Peyer's patch (tissue), 4 donors: Measurements from ENCODE around the gene IMPDH2. TPM values are rescaled to one million over a fixed set of nuclear protein-coding genes. Genes with fewer than 3 reads are reported as not detected.

ENCODE experiments used
- DNase-seq, 3 donors: peaks; one replicate each; pipeline ENCODE4 v3.0.0-alpha.2; 2017 to 2019
- H3K27ac ChIP-seq, 4 donors: fragments of 200-600 bp; sonication (generic); one replicate each; pipeline ENCODE4 v1.5.1; 2016 to 2019
- H3K27me3 ChIP-seq, 2 donors: fragments of 200-600 bp; sonication (generic); one replicate each; pipeline ENCODE4 v1.5.1; 2019
- H3K36me3 ChIP-seq, 3 donors: fragments of 200-600 bp; sonication (generic); one replicate each; pipeline ENCODE4 v1.5.1; 2016 to 2019
- H3K4me1 ChIP-seq, 4 donors: fragments of 200-600 bp; sonication (generic); one replicate each; pipeline ENCODE4 v1.5.1; 2016 to 2019
- H3K4me3 ChIP-seq, 4 donors: fragments of 200-600 bp; sonication (generic); 1 replicate in 3 of 4; 2 replicates in 1 of 4; pipeline ENCODE4 v1.5.1; 2016 to 2019; ENCODE audit warnings: mild to moderate bottlenecking in 1 of 4
- H3K9me3 ChIP-seq, 4 donors: fragments of 200-600 bp; sonication (generic); one replicate each; pipeline ENCODE4 v1.5.1; 2016 to 2019; ENCODE audit warnings: mild to moderate bottlenecking in 1 of 4
- POLR2A ChIP-seq, 2 donors: fragments of 450-650 bp; IDR thresholded peaks; one replicate each; pipeline ENCODE4 v1.5.1; 2017; ENCODE audit warnings: antibody characterized with exemption in 2 of 2, mild to moderate bottlenecking in 2 of 2, moderate library complexity in 2 of 2
- total RNA-seq, 4 donors: library from RNA; depleted of rRNA; stranded (reverse); fragments of >200 nt; gene quantifications; one replicate each; pipeline ENCODE4 v1.1.0, GENCODE V29; 2016
- TF ChIP-seq, protein P1 (sequence below), 6 experiments: fragments of 450-650 bp in 4 of 6; fragments of 200-600 bp in 2 of 6; sonication (generic) in 1 of 6; IDR thresholded peaks; one replicate each; pipeline ENCODE4 v1.5.1; 2017 to 2019; ENCODE audit warnings: antibody characterized with exemption in 6 of 6, mild to moderate bottlenecking in 3 of 6, moderate library complexity in 1 of 6

Gene IMPDH2
- total RNA-seq, 4 donors from 2014 or later: 58.8 to 149 (median 68.5) TPM

DNA sequence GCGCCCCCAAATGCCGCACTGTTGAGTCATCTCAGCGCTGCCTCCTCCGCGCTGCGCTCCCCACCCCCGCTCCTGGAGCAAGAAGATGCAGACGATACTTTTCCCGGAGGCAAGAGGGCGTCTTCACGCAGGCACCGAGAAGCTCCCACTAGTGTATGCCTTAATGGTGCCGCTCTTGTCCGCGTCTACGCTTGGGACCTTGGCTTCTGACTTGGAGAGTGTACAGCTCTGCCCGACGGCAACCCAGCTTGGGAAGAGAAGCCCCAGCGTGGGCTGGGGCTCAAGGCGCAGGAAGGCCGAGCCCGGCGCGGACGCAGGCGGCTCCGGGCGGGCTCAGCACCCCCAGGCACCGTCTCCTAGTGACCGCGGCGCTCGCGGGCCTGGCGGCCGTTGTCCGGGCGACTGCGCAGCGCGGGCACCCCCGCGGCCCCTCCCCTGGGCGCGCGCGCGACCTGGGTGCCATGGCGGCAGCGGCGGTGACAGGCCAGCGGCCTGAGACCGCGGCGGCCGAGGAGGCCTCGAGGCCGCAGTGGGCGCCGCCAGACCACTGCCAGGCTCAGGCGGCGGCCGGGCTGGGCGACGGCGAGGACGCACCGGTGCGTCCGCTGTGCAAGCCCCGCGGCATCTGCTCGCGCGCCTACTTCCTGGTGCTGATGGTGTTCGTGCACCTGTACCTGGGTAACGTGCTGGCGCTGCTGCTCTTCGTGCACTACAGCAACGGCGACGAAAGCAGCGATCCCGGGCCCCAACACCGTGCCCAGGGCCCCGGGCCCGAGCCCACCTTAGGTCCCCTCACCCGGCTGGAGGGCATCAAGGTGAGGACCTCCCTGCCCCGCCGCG lies 39.2 kb downstream of the IMPDH2 start, which contains the start of gene P4HTM:
Gene P4HTM (plus strand): TSS at position 446 of the 840 bp plus-strand sequence. CDS start 16 bp downstream, at position 462.
- Histone ChIP-seq H3K9me3 (no peaks in the 10 kb centered on the region), H3K4me1 (peaks cover 0 to 21% (median 15%) of the 10 kb centered on the region in 4 donors), H3K36me3 (peaks cover 0 to 19% (median 0%) of the 10 kb centered on the region in 3 donors), H3K27me3 (no peaks in the 10 kb centered on the region), H3K27ac (peak within 1 kb of the TSS; percentile 74 to 91 (median 88)), H3K4me3 (peak within 1 kb of the TSS; percentile 73 to 97 (median 92))
- peak; percentile 75 to 92 (median 84) for DNase-seq
- TF ChIP-seq POLR2A (IDR thresholded peaks at IDR 0.05): peak in 1 of 2 donors; percentile 33
- TF ChIP-seq, protein P1, sequence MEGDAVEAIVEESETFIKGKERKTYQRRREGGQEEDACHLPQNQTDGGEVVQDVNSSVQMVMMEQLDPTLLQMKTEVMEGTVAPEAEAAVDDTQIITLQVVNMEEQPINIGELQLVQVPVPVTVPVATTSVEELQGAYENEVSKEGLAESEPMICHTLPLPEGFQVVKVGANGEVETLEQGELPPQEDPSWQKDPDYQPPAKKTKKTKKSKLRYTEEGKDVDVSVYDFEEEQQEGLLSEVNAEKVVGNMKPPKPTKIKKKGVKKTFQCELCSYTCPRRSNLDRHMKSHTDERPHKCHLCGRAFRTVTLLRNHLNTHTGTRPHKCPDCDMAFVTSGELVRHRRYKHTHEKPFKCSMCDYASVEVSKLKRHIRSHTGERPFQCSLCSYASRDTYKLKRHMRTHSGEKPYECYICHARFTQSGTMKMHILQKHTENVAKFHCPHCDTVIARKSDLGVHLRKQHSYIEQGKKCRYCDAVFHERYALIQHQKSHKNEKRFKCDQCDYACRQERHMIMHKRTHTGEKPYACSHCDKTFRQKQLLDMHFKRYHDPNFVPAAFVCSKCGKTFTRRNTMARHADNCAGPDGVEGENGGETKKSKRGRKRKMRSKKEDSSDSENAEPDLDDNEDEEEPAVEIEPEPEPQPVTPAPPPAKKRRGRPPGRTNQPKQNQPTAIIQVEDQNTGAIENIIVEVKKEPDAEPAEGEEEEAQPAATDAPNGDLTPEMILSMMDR (IDR thresholded peaks at IDR 0.05): peak in 3 of 6 experiments; percentile 32 to 42 (median 34)

DNA sequence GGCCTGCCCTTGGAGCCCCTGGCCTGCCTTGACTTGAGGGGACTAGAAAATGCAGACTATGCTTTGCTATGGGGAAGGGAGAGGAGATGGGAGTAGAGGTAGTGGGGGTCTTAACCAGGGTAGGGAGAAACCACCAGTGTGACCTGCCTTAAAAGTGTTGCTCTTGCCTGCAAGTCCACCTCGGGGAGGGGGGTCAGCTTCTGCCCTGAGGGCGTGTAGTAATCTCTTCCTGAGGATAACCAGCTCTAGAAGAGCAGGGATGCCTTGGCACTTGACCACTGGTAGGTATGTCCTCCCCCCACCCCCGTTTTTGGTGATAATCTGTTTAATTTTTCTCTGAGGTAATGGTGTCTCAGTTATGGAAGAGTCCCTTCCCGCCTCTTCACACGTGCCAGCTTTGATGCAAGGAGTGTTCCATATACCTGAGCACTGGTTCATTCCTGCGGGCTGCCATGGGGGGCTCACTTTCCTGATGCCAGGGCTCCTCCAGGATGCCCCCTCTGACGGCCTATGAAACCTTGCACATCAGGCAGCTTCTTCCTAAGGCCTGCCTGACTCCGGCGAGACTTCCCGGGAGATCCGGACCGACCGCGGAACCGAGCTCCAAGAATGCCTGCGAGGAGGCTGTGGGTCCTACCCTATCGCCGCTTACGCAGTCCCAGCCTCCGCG lies 39.9 kb downstream of the IMPDH2 start:
- TF ChIP-seq, protein P1 (IDR thresholded peaks at IDR 0.05): no peak
- no peak for TF ChIP-seq POLR2A (IDR thresholded peaks at IDR 0.05)
- no peak for DNase-seq
- H3K9me3 ChIP-seq: no peaks in the 10 kb centered on the region
- H3K4me3 ChIP-seq: peak overlapping the region; percentile 73 to 97 (median 92)
- no peaks in the 10 kb centered on the region for H3K27me3 ChIP-seq
- peak overlapping the region; percentile 74 to 91 (median 88) for H3K27ac ChIP-seq
- H3K36me3 ChIP-seq: peaks cover 0 to 25% (median 0%) of the 10 kb centered on the region in 3 donors
- peaks cover 0 to 21% (median 15%) of the 10 kb centered on the region in 4 donors for H3K4me1 ChIP-seq

DNA sequence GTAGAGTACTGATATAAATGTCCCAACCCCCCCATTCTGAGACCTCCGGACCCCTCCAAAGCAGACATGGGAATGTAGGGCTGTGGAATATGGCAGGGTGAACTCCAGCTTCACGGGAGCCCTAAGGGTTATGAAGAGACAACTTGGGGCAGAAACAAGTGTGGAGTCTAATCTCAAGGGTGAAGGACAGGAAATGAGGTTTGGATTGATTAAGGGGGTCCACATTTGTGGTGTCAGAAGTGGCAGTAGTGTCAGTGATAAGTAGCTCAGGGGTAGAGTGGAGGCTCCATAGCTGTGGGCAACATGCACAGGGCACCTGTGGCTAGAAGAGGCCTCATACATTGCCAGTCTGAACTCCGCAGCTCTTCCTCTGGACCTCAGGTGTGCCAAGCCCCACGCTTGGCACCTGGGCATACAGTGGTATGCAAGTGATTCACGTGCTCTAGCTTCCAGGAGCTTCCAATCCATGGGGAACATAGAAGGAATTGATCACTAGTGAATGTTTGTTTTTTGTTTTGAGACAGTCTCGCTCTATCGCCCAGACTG lies 43.3 kb downstream of the IMPDH2 start:
- peaks cover 0 to 51% (median 0%) of the 10 kb centered on the region in 3 donors for H3K36me3 ChIP-seq
- TF ChIP-seq, protein P1 (IDR thresholded peaks at IDR 0.05): no peak
- TF ChIP-seq POLR2A (IDR thresholded peaks at IDR 0.05): no peak
- H3K27me3 ChIP-seq: no peaks in the 10 kb centered on the region
- no peak overlapping the region for H3K4me3 ChIP-seq
- no peak for DNase-seq
- no peaks in the 10 kb centered on the region for H3K9me3 ChIP-seq
- H3K4me1 ChIP-seq: peaks cover 0 to 11% (median 8%) of the 10 kb centered on the region in 4 donors
- H3K27ac ChIP-seq: no peak overlapping the region

DNA sequence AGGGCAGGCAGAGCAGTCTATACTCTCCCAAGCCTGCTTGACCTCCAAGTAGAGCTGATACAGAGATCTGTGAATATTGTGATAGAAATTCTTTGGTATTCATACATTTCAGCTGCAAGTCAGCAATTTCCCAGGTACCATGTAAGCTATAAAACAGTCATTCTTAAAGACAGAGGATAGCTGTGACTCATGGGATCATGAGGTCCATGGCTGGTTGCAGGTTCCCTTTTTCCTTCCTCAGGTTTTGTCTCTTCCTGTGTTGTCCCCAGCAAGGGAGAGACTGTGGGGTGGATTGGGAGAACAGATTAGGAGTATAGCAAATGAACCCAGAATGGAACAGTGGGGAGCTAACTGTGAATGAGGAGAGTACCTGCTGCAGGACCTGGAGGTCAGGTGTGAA lies 44.5 kb downstream of the IMPDH2 start:
- no peak for DNase-seq
- H3K4me1 ChIP-seq: peaks cover 0 to 11% (median 6%) of the 10 kb centered on the region in 4 donors
- no peak overlapping the region for H3K27ac ChIP-seq
- peaks cover 0 to 63% (median 0%) of the 10 kb centered on the region in 3 donors for H3K36me3 ChIP-seq
- H3K4me3 ChIP-seq: no peak overlapping the region
- no peaks in the 10 kb centered on the region for H3K9me3 ChIP-seq
- TF ChIP-seq POLR2A (IDR thresholded peaks at IDR 0.05): no peak
- TF ChIP-seq, protein P1 (IDR thresholded peaks at IDR 0.05): no peak
- no peaks in the 10 kb centered on the region for H3K27me3 ChIP-seq

DNA sequence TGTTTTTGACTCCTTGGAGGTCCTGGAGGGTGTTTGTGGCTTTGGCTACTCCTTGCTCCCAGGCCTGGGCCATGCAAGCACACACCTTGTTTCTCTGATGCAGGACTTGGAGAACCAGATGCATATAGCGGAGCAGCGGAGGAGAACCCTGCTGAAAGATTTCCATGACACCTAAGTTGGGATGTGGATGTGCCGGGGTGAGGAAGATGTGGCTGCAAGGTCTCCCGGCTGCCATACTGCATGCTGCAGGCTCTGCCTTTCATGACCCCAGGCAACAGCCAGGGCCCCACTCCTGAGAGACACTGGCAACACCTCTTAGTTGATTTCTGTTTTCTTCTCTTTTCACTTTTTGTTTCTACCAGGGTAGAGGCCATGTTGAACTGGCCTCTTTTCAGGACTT lies 46.1 kb downstream of the IMPDH2 start:
- Histone ChIP-seq H3K36me3 (peaks cover 0 to 76% (median 0%) of the 10 kb centered on the region in 3 donors), H3K9me3 (no peaks in the 10 kb centered on the region), H3K4me1 (no peaks in the 10 kb centered on the region), H3K27ac (no peak overlapping the region), H3K4me3 (no peak overlapping the region), H3K27me3 (no peaks in the 10 kb centered on the region)
- TF ChIP-seq, protein P1 (IDR thresholded peaks at IDR 0.05): no peak
- no peak for TF ChIP-seq POLR2A (IDR thresholded peaks at IDR 0.05)
- no peak for DNase-seq
